Heart left ventricle (tissue), 13 donors: ENCODE results near the gene SWI5.

ENCODE experiments used
- POLR2A ChIP-seq, 2 donors: fragments of 450-650 bp; IDR thresholded peaks; one replicate each; pipeline ENCODE4 v1.6.1; 2017; ENCODE audit warnings: antibody characterized with exemption in 2 of 2, mild to moderate bottlenecking in 2 of 2, moderate library complexity in 2 of 2
- TF ChIP-seq, protein P1 (sequence below), 12 donors: fragments of 200-600 bp; sonication (generic) in 4 of 12; IDR thresholded peaks; one replicate each; pipeline versions ENCODE4 v1.5.0 to v1.8.0; 2018 to 2022; ENCODE audit warnings: antibody characterized with exemption in 12 of 12, mild to moderate bottlenecking in 5 of 12
- donor health status: ischemic (EF 13 %, LVEDD 7.1; RV severe dilation, severe dysfunction).
- donor health status: DM: no; HTN: yes; CAD: no.
- donor health status: DM: no; HTN: no; CAD: no.
- donor health status: ischemic (EF 25% LVEDD 6.9; RV normal size, moderate dysfunction).
- donor health status: ischemic (EF 25% LVEDD 5.7; RV mildly dilated, moderate dysfunction).
- donor health status: ischemic (EF 35%, LVEDD 5.7; RV mildly dilated, moderate dysfunction).
- donor health status: nonischemic (EF 11% LVEDD 7.7; RV severe dilation, severe dysfunction).
- donor health status: DM: yes; HTN: yes; CAD: no.
- donor health status: PGD.
- donor health status: ischemic (EF 29% LVEDD 5.4; RV normal size, mild dysfunction).
- donor health status: nonischemic (EF 23%, LVEDD 6.1; RV moderate dilation, normal function).

- TF ChIP-seq, protein P1, sequence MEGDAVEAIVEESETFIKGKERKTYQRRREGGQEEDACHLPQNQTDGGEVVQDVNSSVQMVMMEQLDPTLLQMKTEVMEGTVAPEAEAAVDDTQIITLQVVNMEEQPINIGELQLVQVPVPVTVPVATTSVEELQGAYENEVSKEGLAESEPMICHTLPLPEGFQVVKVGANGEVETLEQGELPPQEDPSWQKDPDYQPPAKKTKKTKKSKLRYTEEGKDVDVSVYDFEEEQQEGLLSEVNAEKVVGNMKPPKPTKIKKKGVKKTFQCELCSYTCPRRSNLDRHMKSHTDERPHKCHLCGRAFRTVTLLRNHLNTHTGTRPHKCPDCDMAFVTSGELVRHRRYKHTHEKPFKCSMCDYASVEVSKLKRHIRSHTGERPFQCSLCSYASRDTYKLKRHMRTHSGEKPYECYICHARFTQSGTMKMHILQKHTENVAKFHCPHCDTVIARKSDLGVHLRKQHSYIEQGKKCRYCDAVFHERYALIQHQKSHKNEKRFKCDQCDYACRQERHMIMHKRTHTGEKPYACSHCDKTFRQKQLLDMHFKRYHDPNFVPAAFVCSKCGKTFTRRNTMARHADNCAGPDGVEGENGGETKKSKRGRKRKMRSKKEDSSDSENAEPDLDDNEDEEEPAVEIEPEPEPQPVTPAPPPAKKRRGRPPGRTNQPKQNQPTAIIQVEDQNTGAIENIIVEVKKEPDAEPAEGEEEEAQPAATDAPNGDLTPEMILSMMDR (IDR thresholded peaks at IDR 0.05): no peak
- no peak for TF ChIP-seq POLR2A (IDR thresholded peaks at IDR 0.05)
Observed at GRCh38 chr9:128297221-128297773, 21.2 kb downstream of the SWI5 start.
